Loucy (cell line): Measurements from ENCODE around the gene SNX27.

ENCODE experiments used
- H2AFZ ChIP-seq: fragments of 200-600 bp; sonication (generic); 2 replicates; pipeline ENCODE4 v1.6.0; 2016; ENCODE audit warnings: antibody characterized with exemption, mild to moderate bottlenecking, low read length, moderate library complexity
- H3F3A ChIP-seq: fragments of 200-600 bp; 2 replicates; pipeline ENCODE4 v1.6.0; 2016; ENCODE audit warnings: antibody characterized with exemption, low read depth, mild to moderate bottlenecking
- H3K27me3 ChIP-seq: fragments of 200-600 bp; sonication (generic); 2 replicates; pipeline ENCODE4 v1.6.1; 2014; ENCODE audit warnings: low read length, mild to moderate bottlenecking; ENCODE audit not compliant: insufficient read depth, poor library complexity, severe bottlenecking
- H3K36me3 ChIP-seq: fragments of 200-600 bp; sonication (generic); 2 replicates; pipeline ENCODE4 v1.6.1; 2016; ENCODE audit warnings: low read length; ENCODE audit not compliant: insufficient read depth
- H3K4me1 ChIP-seq: fragments of 200-600 bp; sonication (generic); 2 replicates; pipeline ENCODE4 v1.5.1; 2014; ENCODE audit warnings: low read length, mild to moderate bottlenecking; ENCODE audit not compliant: insufficient read depth, poor library complexity, severe bottlenecking
- H3K4me2 ChIP-seq: fragments of 200-600 bp; sonication (generic); 2 replicates; pipeline ENCODE4 v1.6.0; 2014; ENCODE audit warnings: antibody characterized with exemption, low read length, low read depth, mild to moderate bottlenecking; ENCODE audit not compliant: poor library complexity, severe bottlenecking
- H3K4me3 ChIP-seq: fragments of 200-600 bp; sonication (generic); 2 replicates; pipeline ENCODE4 v1.5.1; 2014; ENCODE audit warnings: low read length, mild to moderate bottlenecking, mixed read lengths; ENCODE audit not compliant: poor library complexity, severe bottlenecking
- H3K79me2 ChIP-seq: fragments of 200-600 bp; sonication (generic); 2 replicates; pipeline ENCODE4 v1.6.1; 2014; ENCODE audit warnings: low read length; ENCODE audit not compliant: insufficient read depth
- H3K9ac ChIP-seq: fragments of 200-600 bp; sonication (generic); 2 replicates; pipeline ENCODE4 v1.6.0; 2014; ENCODE audit warnings: mild to moderate bottlenecking, low read depth, low read length, moderate library complexity; ENCODE audit not compliant: poor library complexity, severe bottlenecking
- H3K9me2 ChIP-seq: fragments of 200-600 bp; sonication (generic); replicated peaks from 2 replicates; pipeline ENCODE4 v1.6.1; 2016; ENCODE audit warnings: low read depth, low read length, mixed read lengths
- H3K9me3 ChIP-seq: fragments of 200-600 bp; sonication (generic); 2 replicates; pipeline ENCODE4 v1.6.1; 2014; ENCODE audit warnings: mild to moderate bottlenecking, antibody characterized with exemption, low read length, low read depth; ENCODE audit not compliant: insufficient read depth
- H4K20me1 ChIP-seq: fragments of 200-600 bp; sonication (generic); 2 replicates; pipeline ENCODE4 v1.6.0; 2014; ENCODE audit warnings: antibody characterized with exemption, low read length, mild to moderate bottlenecking; ENCODE audit not compliant: insufficient read depth, poor library complexity, severe bottlenecking
- CTCF ChIP-seq: fragments of 200-600 bp; sonication (generic); conservative IDR thresholded peaks from 2 replicates; pipeline ENCODE4 v1.5.1; 2014; ENCODE audit warnings: mild to moderate bottlenecking, antibody characterized with exemption, low read length
- EZH2phosphoT487 ChIP-seq: fragments of 200-600 bp; IDR thresholded peaks from 2 replicates; pipeline ENCODE4 v1.6.1; 2018; ENCODE audit warnings: antibody characterized with exemption, mild to moderate bottlenecking, moderate library complexity, borderline replicate concordance

SNX27 gene

GRCh38 chr1:151684128-151684527, 72.3 kb downstream of the SNX27 start:
- Histone ChIP-seq H3K4me1 (no peaks in the 10 kb centered on the region), H3K27me3 (no peaks in the 10 kb centered on the region), H2AFZ (no peak overlapping the region), H3K4me3 (no peak overlapping the region), H3K4me2 (no peak overlapping the region), H3K9me3 (no peaks in the 10 kb centered on the region), H3K36me3 (peaks cover 30% of the 10 kb centered on the region; the same call in 1 of the 2 replicates), H3F3A (no peaks in the 10 kb centered on the region), H4K20me1 (no peaks in the 10 kb centered on the region), H3K9ac (no peak overlapping the region), H3K9me2 (no peaks in the 10 kb centered on the region), H3K79me2 (no peaks in the 10 kb centered on the region)
- TF ChIP-seq EZH2phosphoT487 (no peak), CTCF (no peak)

- H3K9me2 ChIP-seq: no peaks in the 10 kb centered on the region
- peaks cover 30% of the 10 kb centered on the region; the same call in 1 of the 2 replicates for H3K36me3 ChIP-seq
- no peaks in the 10 kb centered on the region for H3K9me3 ChIP-seq
- no peaks in the 10 kb centered on the region for H3K27me3 ChIP-seq
- no peak overlapping the region for H3K4me3 ChIP-seq
- no peaks in the 10 kb centered on the region for H3K79me2 ChIP-seq
- H4K20me1 ChIP-seq: no peaks in the 10 kb centered on the region
- no peak for TF ChIP-seq EZH2phosphoT487
- no peak for TF ChIP-seq CTCF
- H3F3A ChIP-seq: no peaks in the 10 kb centered on the region
- H2AFZ ChIP-seq: no peak overlapping the region
- no peaks in the 10 kb centered on the region for H3K4me1 ChIP-seq
- H3K4me2 ChIP-seq: no peak overlapping the region
- H3K9ac ChIP-seq: no peak overlapping the region
These were observed 74.7 kb downstream of the SNX27 start for GRCh38 chr1:151686561-151686960.

GRCh38 chr1:151689494-151689893, 77.6 kb downstream of the SNX27 start:
- no peaks in the 10 kb centered on the region for H4K20me1 ChIP-seq
- no peaks in the 10 kb centered on the region for H3K79me2 ChIP-seq
- no peak overlapping the region for H3K4me2 ChIP-seq
- no peaks in the 10 kb centered on the region for H3K9me3 ChIP-seq
- H3K27me3 ChIP-seq: no peaks in the 10 kb centered on the region
- no peak overlapping the region for H3K9ac ChIP-seq
- no peak overlapping the region for H2AFZ ChIP-seq
- H3K4me3 ChIP-seq: no peak overlapping the region
- TF ChIP-seq CTCF (no peak), EZH2phosphoT487 (no peak)
- H3K9me2 ChIP-seq: no peaks in the 10 kb centered on the region
- peaks cover 45% of the 10 kb centered on the region; the same call in 1 of the 2 replicates for H3K36me3 ChIP-seq
- H3K4me1 ChIP-seq: no peaks in the 10 kb centered on the region
- H3F3A ChIP-seq: no peaks in the 10 kb centered on the region
